ENCODE measurements around the gene PHACTR1.

Gene PHACTR1

DNA sequence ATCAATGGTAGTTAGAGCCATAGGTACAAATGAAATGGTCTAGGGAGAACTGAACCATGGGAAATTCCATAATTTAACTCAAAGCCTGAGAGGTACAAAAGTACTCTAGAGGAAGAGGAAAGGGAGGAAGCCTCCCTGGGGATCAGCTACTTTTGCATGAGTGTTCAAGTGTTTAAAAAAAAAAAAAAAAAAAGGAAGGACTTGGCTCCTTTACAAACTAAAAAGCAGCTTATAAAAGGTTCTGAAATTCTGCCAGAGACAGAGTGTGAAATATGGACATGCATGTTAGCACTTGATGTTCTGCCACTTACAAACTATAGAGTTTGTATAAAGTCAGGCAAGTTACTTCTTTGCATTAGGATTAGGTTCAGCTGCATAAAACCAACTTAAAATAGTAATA, 321.7 kb downstream of the PHACTR1 start:
- H3K4me3 ChIP-seq (replicated peaks; ENCODE audit: low read depth, low read length), result no peak overlapping the region
- DNase-seq (ENCODE audit: extremely low read depth, low read depth), result no peak
- TF ChIP-seq, protein P1, sequence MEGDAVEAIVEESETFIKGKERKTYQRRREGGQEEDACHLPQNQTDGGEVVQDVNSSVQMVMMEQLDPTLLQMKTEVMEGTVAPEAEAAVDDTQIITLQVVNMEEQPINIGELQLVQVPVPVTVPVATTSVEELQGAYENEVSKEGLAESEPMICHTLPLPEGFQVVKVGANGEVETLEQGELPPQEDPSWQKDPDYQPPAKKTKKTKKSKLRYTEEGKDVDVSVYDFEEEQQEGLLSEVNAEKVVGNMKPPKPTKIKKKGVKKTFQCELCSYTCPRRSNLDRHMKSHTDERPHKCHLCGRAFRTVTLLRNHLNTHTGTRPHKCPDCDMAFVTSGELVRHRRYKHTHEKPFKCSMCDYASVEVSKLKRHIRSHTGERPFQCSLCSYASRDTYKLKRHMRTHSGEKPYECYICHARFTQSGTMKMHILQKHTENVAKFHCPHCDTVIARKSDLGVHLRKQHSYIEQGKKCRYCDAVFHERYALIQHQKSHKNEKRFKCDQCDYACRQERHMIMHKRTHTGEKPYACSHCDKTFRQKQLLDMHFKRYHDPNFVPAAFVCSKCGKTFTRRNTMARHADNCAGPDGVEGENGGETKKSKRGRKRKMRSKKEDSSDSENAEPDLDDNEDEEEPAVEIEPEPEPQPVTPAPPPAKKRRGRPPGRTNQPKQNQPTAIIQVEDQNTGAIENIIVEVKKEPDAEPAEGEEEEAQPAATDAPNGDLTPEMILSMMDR (IDR thresholded peaks at IDR 0.05; ENCODE audit: low read depth, low read length, missing control alignments), result no peak

DNA sequence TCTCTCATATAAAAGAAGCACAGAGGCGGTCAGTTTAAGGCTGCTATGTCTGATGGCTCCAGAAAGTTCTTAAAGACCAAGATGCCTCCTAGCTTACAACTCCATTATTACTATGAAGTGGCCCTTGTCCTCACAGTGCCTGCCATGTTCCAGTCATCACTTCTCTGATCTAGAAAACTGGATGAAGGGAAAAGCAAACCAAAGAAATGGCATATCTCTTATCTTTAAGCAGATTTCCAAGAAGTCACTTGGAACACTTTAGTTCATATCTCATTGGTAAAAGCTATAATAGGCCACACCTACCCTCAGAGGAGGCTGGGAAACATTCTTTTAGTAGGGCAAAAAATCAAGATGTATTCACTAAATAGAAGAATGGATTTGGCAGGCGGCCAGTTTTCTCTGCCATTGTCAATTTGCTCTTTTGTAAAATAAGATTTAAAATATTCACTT, 322.2 kb downstream of the PHACTR1 start:
- TF ChIP-seq, protein P1 (IDR thresholded peaks at IDR 0.05; ENCODE audit: low read depth, low read length, missing control alignments), result no peak
- no peak overlapping the region for H3K4me3 ChIP-seq (replicated peaks; ENCODE audit: low read depth, low read length)
- DNase-seq (ENCODE audit: extremely low read depth, low read depth), result no peak

DNA sequence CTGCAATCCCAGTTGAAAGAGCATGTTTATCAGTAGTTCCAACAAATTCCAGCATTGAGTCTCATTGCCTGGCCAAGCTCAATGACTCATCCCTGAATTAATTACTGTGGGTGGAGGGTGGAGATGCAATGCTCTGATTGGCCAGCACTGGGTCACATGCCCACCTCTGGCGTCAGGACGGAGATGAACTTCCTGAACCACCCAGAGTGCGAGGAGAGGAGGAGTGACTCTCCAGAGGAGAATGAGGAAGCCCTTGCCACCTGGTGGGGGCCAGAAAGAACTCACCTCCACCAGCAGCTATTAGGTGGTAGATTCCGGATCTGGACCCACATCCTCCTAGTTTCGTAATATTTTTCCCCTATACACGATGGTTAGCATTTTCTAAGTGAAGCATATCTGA, 327.8 kb downstream of the PHACTR1 start:
- TF ChIP-seq, protein P1 (IDR thresholded peaks at IDR 0.05; ENCODE audit: low read depth, low read length, missing control alignments), result no peak
- H3K4me3 ChIP-seq (replicated peaks; ENCODE audit: low read depth, low read length), result no peak overlapping the region
- peak; percentile 38 for DNase-seq (ENCODE audit: extremely low read depth, low read depth)

DNA sequence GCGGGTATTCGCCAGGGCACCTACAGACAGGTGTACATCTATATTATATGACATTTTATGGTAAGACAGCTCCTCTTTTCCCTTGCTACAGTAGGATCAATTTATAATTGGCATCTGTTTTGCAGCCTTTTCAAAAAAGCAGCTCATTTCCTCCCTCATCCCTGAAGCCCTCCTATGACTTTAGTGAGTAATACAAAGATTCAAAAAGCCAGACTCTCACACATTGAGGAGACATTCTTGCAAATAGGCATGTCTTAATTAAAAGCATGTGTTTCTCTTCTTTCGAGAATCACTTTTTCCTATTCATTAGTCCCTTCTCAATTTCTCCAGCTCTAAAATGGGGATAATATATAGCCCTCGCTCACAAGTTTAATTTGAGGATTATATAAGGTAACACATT, 328.3 kb downstream of the PHACTR1 start:
- DNase-seq (ENCODE audit: extremely low read depth, low read depth), result no peak
- TF ChIP-seq, protein P1 (IDR thresholded peaks at IDR 0.05; ENCODE audit: low read depth, low read length, missing control alignments), result no peak
- no peak overlapping the region for H3K4me3 ChIP-seq (replicated peaks; ENCODE audit: low read depth, low read length)

DNA sequence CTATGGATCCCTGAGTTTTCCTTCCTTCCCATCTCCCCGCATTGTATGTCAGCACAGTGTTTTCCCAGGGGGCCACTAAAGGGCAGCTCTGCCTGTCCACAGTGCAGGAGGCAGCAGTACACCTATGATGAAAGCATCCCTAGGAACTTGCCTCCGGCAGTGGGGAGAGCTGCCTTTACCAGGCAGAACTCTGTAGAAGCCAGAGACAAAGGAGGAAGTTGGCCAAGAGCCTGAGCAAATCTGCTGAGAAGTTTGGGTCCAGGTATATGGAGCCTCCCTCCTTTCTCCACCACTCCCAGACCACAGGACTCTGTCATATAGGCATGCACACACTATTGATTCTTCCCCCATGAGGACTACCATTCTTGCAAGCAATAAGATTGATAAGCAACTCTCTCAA, 329.1 kb downstream of the PHACTR1 start:
- no peak for DNase-seq (ENCODE audit: extremely low read depth, low read depth)
- no peak overlapping the region for H3K4me3 ChIP-seq (replicated peaks; ENCODE audit: low read depth, low read length)
- TF ChIP-seq, protein P1 (IDR thresholded peaks at IDR 0.05; ENCODE audit: low read depth, low read length, missing control alignments), result no peak

DNA sequence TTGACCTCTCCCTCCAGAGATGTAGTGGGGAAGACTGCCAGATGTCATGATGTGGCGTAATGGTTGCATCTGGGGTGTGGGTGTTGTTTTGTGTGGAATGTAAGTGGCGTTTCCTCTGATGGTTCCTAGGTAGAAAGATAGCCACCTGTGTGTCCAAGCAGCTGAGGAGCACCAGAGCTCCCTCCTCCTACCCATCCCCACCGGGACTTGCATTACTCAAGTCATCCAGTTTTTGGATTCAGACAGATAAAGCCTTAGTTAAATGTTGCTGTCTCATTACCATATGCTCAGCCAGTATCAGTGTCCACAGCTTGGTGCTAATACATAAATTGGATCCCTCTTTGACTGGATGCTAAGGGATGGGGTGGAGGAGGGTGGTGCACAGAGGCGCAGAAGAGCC, 329.5 kb downstream of the PHACTR1 start:
- TF ChIP-seq, protein P1 (IDR thresholded peaks at IDR 0.05; ENCODE audit: low read depth, low read length, missing control alignments), result no peak
- no peak overlapping the region for H3K4me3 ChIP-seq (replicated peaks; ENCODE audit: low read depth, low read length)
- no peak for DNase-seq (ENCODE audit: extremely low read depth, low read depth)

DNA sequence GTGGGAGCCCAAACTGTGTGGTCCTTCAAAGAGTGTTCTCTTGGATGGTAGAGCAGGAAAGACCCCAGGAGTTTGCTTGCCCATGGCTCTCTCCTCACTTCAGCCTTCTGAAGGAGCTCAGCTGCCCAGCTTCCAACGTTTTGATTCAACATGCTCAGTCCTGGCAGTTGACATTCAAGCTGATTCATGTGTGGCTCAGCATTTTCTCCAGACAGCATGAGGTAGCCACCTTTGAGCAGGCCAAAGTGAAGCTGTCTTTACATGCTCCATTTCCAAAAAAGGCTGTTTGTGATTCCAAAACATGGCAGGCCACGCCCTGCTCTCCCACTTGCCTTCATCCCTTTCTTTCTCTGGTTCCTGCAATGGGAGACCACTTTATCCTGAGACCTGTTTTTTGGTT, 331.5 kb downstream of the PHACTR1 start:
- TF ChIP-seq, protein P1 (IDR thresholded peaks at IDR 0.05; ENCODE audit: low read depth, low read length, missing control alignments), result no peak

More for the DNA sequence above, 331.5 kb downstream of the PHACTR1 start:
- DNase-seq (ENCODE audit: extremely low read depth, low read depth), result no peak
- H3K4me3 ChIP-seq (replicated peaks; ENCODE audit: low read depth, low read length), result no peak overlapping the region
